Activated CD4-positive, alpha-beta T cell treated with anti-CD3 and anti-CD28 coated beads for 48 hours (primary cell): ENCODE measurements around the gene OR13J1.

Experiments used
- DNase-seq: peaks from one replicate; pipeline ENCODE4 v3.0.0-alpha.2; 2020

OR13J1 gene

GRCh38 chr9:35829084-35829763, 41.0 kb downstream of the OR13J1 start, which contains the start of gene TMEM8B:
TMEM8B (plus strand) TSS chr9:35829228; CDS start chr9:35829448, 220 bp downstream.
- DNase-seq = peak; percentile 97

GRCh38 chr9:35828716-35829083, 41.5 kb downstream of the OR13J1 start, which contains the start of gene FAM221B:
FAM221B (minus strand) TSS chr9:35828732; CDS start chr9:35826161, 2,571 bp downstream.
- peak; percentile 38 for DNase-seq

GRCh38 chr9:35827486-35827885, 42.7 kb downstream of the OR13J1 start:
- DNase-seq = no peak

GRCh38 chr9:35826071-35826701, 44.0 kb downstream of the OR13J1 start:
- peak; percentile 29 for DNase-seq

GRCh38 chr9:35822926-35823325, 47.3 kb downstream of the OR13J1 start:
- DNase-seq = no peak

GRCh38 chr9:35820076-35820475, 50.1 kb downstream of the OR13J1 start:
- no peak for DNase-seq
